Activated naive CD4-positive, alpha-beta T cell treated with anti-CD3 and anti-CD28 coated beads, Interleukin-2, amount 50 U/mL, for 24 hours (primary cell): Measurements from ENCODE around the gene S100A12.

Experiments used
- H3K27ac Mint-ChIP-seq: one replicate; pipeline ENCODE4 v1.8.0; 2021; ENCODE audit warnings: mild to moderate bottlenecking, mixed read lengths
- H3K27me3 Mint-ChIP-seq: one replicate; pipeline ENCODE4 v1.8.0; 2021; ENCODE audit warnings: mixed read lengths
- H3K36me3 Mint-ChIP-seq: one replicate; pipeline ENCODE4 v1.8.0; 2021; ENCODE audit warnings: mixed read lengths
- H3K4me1 Mint-ChIP-seq: one replicate; pipeline ENCODE4 v1.8.0; 2021; ENCODE audit warnings: mixed read lengths
- H3K4me3 Mint-ChIP-seq: one replicate; pipeline ENCODE4 v1.8.0; 2021; ENCODE audit warnings: mild to moderate bottlenecking, mixed read lengths
- H3K9me3 Mint-ChIP-seq: one replicate; pipeline ENCODE4 v1.8.0; 2021; ENCODE audit warnings: mixed read lengths

The S100A12 gene

GRCh38 chr1:153401461-153401860, 26.0 kb upstream of the S100A12 start:
- Mint-ChIP-seq H3K27ac (no peak overlapping the region), H3K4me1 (peaks cover 6% of the 10 kb centered on the region), H3K9me3 (no peaks in the 10 kb centered on the region), H3K4me3 (no peak overlapping the region), H3K36me3 (no peaks in the 10 kb centered on the region), H3K27me3 (peaks cover 3% of the 10 kb centered on the region)

GRCh38 chr1:153400244-153400643, 24.8 kb upstream of the S100A12 start:
- peaks cover 3% of the 10 kb centered on the region for H3K27me3 Mint-ChIP-seq
- no peak overlapping the region for H3K4me3 Mint-ChIP-seq
- no peak overlapping the region for H3K27ac Mint-ChIP-seq
- no peaks in the 10 kb centered on the region for H3K4me1 Mint-ChIP-seq
- H3K36me3 Mint-ChIP-seq, result no peaks in the 10 kb centered on the region
- no peaks in the 10 kb centered on the region for H3K9me3 Mint-ChIP-seq

DNA sequence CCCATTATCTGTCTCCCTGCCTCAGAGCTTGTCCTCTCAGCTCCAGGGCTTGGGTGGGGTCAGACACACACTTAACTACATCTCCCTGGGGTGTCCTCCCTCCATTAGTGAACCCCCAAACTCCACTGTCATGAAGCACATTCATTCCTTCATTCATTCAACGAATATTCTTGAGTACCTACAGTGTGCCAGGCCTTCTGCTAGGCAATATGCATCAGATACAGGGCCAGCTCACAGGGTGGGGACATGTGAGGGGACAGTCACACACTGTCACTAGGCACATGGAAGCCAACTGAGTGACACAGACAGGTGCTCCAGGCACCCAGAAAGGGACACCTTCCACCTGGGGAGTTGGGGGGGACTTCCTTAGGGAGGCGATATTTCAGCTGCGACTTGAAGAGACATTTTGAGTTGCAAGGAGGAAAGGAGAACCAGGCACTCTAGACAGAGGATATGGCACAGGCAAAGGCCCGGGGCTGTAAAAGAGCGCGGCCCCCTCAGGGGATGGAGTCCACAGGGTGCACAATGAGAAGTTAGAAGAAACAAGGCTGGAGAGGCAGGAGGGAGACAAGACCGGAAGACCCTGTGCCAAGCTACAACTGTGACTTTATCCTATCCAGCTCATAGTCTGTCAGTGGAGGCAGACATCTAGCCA, 24.1 kb upstream of the S100A12 start:
- Mint-ChIP-seq H3K36me3 (no peaks in the 10 kb centered on the region), H3K4me1 (no peaks in the 10 kb centered on the region), H3K4me3 (no peak overlapping the region)

DNA sequence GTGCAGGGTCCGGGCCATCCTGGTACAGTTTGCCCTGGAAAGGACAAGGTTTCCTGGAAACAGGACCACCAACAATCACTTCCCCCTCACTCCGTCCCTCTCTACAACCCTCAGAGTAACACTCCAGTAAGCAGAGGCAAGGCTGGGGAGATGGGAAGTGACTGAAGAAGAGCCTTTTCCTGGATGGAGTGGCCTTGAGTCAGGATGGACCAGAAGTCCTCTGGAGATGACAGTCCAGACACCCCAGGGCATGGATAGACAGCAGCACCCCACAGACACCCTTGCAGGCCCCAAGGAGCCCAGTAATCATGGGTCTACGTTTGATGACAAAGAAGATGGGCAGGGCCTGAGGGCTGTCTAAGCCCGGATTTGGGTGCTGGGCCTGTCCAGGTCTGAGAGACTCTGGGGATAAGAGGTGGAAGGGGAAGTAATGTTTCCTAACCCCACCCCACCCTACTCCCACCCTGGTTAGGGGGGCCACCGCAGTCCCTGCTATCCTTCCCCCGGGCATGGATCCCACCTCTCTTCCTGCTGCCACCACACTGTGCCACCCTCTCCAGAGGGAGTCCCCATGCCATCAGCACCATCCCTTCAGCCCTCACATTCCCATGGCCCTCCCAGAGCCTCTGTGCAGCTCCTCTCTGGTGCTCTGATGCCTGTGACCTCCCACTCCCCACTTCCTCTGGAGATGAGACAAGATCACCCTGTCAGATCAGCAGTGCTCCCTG, 22.7 kb upstream of the S100A12 start:
- H3K27me3 Mint-ChIP-seq, result peaks cover 7% of the 10 kb centered on the region
- no peaks in the 10 kb centered on the region for H3K4me1 Mint-ChIP-seq
- no peaks in the 10 kb centered on the region for H3K36me3 Mint-ChIP-seq
- H3K27ac Mint-ChIP-seq, result no peak overlapping the region
- no peak overlapping the region for H3K4me3 Mint-ChIP-seq
- H3K9me3 Mint-ChIP-seq, result no peaks in the 10 kb centered on the region

More for the DNA sequence above, 24.1 kb upstream of the S100A12 start:
- Mint-ChIP-seq H3K27ac (no peak overlapping the region), H3K9me3 (no peaks in the 10 kb centered on the region), H3K27me3 (peaks cover 6% of the 10 kb centered on the region)

- Mint-ChIP-seq H3K4me1 (no peaks in the 10 kb centered on the region), H3K36me3 (no peaks in the 10 kb centered on the region), H3K4me3 (no peak overlapping the region), H3K27me3 (peaks cover 8% of the 10 kb centered on the region), H3K9me3 (no peaks in the 10 kb centered on the region), H3K27ac (no peak overlapping the region)
Observed at GRCh38 chr1:153397051-153397923, 21.9 kb upstream of the S100A12 start.

GRCh38 chr1:153396461-153396860, 21.0 kb upstream of the S100A12 start:
- Mint-ChIP-seq H3K27me3 (peaks cover 8% of the 10 kb centered on the region), H3K36me3 (no peaks in the 10 kb centered on the region), H3K9me3 (no peaks in the 10 kb centered on the region), H3K27ac (no peak overlapping the region), H3K4me1 (no peaks in the 10 kb centered on the region), H3K4me3 (no peak overlapping the region)

GRCh38 chr1:153395776-153396175, 20.4 kb upstream of the S100A12 start:
- no peaks in the 10 kb centered on the region for H3K36me3 Mint-ChIP-seq
- no peaks in the 10 kb centered on the region for H3K9me3 Mint-ChIP-seq
- no peak overlapping the region for H3K27ac Mint-ChIP-seq
- H3K27me3 Mint-ChIP-seq, result peaks cover 9% of the 10 kb centered on the region
- H3K4me3 Mint-ChIP-seq, result no peak overlapping the region
- H3K4me1 Mint-ChIP-seq, result no peaks in the 10 kb centered on the region

DNA sequence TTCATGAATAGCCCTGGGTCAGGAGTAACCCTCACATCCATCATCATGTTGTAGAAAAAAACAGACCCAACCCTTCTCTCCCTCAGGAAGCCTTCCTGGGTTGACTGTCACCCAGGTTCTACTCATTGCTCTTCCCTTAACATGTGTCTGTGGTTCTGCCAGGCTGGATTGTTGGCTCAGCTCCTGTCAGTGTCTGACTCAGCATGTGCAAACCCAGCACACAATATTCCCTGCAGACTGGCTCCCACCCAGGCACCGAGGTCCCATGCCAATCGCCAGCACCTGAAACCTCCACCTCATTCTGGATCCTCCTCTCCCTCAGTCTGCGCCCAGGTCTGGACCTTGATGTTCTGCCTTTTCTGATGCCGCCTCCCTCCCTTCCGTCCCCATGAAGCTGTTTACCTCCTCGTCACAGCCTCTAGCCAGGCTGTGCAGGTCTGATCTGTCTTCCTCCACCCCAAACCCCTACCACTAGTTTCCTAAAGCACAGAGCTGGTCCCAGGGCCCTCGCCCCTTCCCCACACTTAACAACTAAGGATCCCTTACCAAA, 19.8 kb upstream of the S100A12 start:
- Mint-ChIP-seq H3K9me3 (no peaks in the 10 kb centered on the region), H3K27ac (no peak overlapping the region), H3K36me3 (no peaks in the 10 kb centered on the region), H3K4me1 (no peaks in the 10 kb centered on the region), H3K4me3 (no peak overlapping the region), H3K27me3 (peaks cover 9% of the 10 kb centered on the region)

DNA sequence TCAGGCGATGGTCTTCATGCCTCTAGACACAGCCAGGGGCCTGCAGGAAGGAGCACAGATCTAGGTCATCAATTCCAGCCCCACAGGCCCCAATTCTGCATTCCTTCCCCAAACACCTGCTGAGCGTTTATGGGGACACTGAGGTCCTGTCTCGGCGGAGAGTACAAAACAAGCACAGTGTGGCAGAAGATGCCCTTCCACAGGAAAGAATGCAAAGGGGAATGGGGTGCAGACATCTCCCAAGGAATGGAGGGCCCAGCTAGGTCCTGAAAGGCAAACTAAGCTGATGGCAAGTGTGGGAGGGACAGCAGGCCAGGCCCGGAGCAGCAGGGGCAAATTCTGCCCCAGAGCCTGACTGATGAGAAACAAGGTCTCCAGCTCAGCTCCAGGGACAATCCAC, 19.0 kb upstream of the S100A12 start:
- H3K27ac Mint-ChIP-seq, result no peak overlapping the region
- no peaks in the 10 kb centered on the region for H3K36me3 Mint-ChIP-seq
- H3K9me3 Mint-ChIP-seq, result no peaks in the 10 kb centered on the region
- H3K27me3 Mint-ChIP-seq, result peaks cover 9% of the 10 kb centered on the region
- no peaks in the 10 kb centered on the region for H3K4me1 Mint-ChIP-seq
- H3K4me3 Mint-ChIP-seq, result no peak overlapping the region

- no peaks in the 10 kb centered on the region for H3K4me1 Mint-ChIP-seq
- no peak overlapping the region for H3K4me3 Mint-ChIP-seq
- H3K36me3 Mint-ChIP-seq, result no peaks in the 10 kb centered on the region
- H3K27me3 Mint-ChIP-seq, result peaks cover 9% of the 10 kb centered on the region
- H3K27ac Mint-ChIP-seq, result no peak overlapping the region
- no peaks in the 10 kb centered on the region for H3K9me3 Mint-ChIP-seq
Observed at GRCh38 chr1:153393926-153394325, 18.5 kb upstream of the S100A12 start.

- no peaks in the 10 kb centered on the region for H3K4me1 Mint-ChIP-seq
- H3K36me3 Mint-ChIP-seq, result no peaks in the 10 kb centered on the region
- H3K4me3 Mint-ChIP-seq, result no peak overlapping the region
- H3K9me3 Mint-ChIP-seq, result no peaks in the 10 kb centered on the region
- peaks cover 8% of the 10 kb centered on the region for H3K27me3 Mint-ChIP-seq
- H3K27ac Mint-ChIP-seq, result no peak overlapping the region
Observed at GRCh38 chr1:153392822-153393221, 17.4 kb upstream of the S100A12 start.

DNA sequence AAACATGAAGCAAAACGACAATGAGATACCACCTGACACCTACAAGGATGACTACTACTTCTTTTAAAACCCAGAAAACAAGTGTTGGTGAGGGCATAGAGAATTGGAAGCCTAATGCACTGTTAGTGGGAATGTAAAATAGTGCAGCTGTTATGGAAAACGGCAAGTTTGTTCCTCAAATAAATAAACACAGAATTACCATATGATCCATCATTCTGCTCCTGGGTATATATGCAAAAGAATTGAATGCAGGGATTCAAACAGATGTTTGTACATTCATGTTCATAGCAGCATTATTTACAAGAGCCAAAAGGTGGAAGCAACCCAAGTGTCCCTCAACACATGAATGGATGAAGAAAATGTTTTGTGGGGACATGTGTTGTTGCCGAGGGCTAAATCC, 16.8 kb upstream of the S100A12 start:
- Mint-ChIP-seq H3K27me3 (peaks cover 8% of the 10 kb centered on the region), H3K4me3 (no peak overlapping the region), H3K27ac (no peak overlapping the region), H3K9me3 (no peaks in the 10 kb centered on the region), H3K4me1 (no peaks in the 10 kb centered on the region), H3K36me3 (no peaks in the 10 kb centered on the region)

GRCh38 chr1:153390938-153391710, 15.7 kb upstream of the S100A12 start, which contains the start of gene S100A8:
TSS of gene S100A8 (minus strand) at chr1:153391073. CDS start at chr1:153390535, 538 bp downstream.
- no peak within 1 kb of the TSS for H3K27ac Mint-ChIP-seq
- H3K36me3 Mint-ChIP-seq, result no peaks in the 10 kb centered on the region
- no peaks in the 10 kb centered on the region for H3K9me3 Mint-ChIP-seq
- H3K4me1 Mint-ChIP-seq, result no peaks in the 10 kb centered on the region
- H3K4me3 Mint-ChIP-seq, result no peak within 1 kb of the TSS
- H3K27me3 Mint-ChIP-seq, result peaks cover 8% of the 10 kb centered on the region

DNA sequence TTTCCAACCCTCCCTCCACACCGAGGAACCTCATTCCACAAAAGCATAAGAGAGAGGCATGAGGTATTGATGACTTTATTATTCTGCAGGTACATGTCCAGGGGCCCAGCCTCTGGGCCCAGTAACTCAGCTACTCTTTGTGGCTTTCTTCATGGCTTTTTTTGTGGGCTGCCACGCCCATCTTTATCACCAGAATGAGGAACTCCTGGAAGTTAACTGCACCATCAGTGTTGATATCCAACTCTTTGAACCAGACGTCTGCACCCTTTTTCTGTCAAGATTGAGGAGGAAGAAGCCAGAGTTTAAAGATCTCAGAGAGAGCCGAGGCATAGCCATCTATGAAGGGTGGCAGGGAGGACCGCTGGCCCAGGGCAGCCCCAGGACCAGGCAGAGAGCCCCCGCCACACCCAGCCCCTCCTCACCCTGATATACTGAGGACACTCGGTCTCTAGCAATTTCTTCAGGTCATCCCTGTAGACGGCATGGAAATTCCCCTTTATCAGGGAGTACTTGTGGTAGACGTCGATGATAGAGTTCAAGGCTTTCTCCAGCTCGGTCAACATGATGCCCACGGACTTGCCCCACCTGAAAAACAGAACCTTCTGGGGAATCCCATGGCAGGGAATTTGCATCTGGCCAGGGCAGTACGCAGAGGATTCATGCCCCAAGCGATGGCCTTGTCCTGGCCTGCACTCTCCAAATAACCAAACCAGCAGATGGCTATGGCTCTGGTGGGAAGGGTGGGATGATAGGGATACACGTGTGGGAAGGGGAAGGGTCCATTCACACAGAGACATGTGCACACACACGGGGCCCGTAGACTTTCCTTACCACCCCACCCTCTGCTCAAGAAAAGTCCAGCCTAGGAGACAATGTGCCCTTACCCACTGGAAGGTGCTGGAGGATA, 14.8 kb upstream of the S100A12 start:
- no peak overlapping the region for H3K4me3 Mint-ChIP-seq
- H3K9me3 Mint-ChIP-seq, result no peaks in the 10 kb centered on the region
- H3K27me3 Mint-ChIP-seq, result peaks cover 6% of the 10 kb centered on the region
- no peaks in the 10 kb centered on the region for H3K4me1 Mint-ChIP-seq
- no peaks in the 10 kb centered on the region for H3K36me3 Mint-ChIP-seq
- no peak overlapping the region for H3K27ac Mint-ChIP-seq
